HG03108 (cell line): Measurements from ENCODE around the gene PPIC.

Source experiments
- ATAC-seq: cut with Tn5 transposase; IDR thresholded peaks from one replicate; pipeline ENCODE4 v1.9.1; 2021; ENCODE audit warnings: moderate library complexity; ENCODE audit not compliant: unreplicated experiment

Gene PPIC

DNA sequence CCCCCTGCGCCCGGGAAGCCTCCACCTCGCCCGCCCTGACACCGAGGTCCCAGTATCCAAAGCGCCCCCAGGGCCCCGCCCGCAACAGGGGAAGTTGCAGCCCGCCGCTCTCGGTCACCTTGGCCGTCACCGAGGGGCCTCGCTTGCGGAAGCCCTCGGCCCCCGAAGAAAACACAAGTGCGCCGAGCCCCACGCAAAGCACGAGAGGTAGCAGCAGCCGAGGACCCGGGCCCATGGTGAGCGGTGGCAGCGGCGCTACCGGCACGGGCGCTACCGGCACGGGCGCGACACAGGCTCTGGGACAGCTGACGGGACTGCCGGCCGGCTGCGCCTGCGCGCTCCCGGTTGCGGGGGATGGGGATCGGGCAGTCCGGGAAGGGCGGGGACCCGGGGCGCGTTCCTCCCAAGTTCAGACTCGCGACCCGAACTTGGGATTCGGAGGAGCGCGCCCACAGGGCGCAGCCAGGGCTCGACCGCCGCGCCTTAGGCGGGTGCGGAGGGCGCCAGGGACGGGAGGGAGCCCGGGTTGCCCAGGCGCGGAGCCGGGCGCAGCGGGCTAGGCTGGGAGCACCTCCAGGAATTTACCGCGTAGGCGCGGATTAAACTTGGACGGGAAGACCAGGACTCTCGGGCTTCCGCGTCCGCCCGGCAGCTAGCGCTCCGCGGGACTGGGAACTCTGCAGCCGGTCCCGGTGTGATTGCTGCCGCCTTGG lies at the start of gene PPIC:
Gene PPIC (minus strand): TSS at position 335 of the 713 bp plus-strand sequence. CDS start 100 bp downstream, at position 235.
- peak; percentile 71 for ATAC-seq

DNA sequence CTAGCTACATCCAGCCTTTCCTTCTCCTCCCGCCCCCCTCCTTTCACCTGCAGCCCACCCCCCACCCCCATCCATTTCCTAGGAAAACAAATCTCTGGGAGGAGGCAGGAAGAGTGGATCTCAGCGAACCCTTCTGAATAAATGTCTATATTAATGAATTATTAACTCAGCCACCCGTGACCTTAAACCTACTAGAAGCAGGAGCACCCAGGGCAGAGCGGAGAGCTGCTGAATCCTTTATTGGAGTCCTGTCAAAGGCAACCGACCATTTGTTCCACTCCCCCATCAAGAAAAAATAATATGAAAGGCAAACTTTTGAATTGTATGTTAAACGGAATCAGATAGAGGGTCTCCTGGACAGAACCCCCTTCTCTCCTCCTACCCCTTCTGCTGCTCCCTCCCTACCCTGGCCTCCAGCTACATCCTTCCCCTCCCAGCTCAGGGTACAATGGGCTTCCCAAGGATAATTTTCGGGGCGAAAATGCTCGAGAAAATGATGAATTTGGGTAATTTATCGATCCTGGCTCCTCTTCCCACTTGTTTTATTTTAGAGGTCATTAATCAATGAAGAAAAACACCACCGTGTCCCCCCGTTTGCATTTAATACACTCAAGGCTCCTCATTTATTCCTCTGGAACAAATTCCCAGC lies 49.2 kb upstream of the PPIC start:
- no peak for ATAC-seq

DNA sequence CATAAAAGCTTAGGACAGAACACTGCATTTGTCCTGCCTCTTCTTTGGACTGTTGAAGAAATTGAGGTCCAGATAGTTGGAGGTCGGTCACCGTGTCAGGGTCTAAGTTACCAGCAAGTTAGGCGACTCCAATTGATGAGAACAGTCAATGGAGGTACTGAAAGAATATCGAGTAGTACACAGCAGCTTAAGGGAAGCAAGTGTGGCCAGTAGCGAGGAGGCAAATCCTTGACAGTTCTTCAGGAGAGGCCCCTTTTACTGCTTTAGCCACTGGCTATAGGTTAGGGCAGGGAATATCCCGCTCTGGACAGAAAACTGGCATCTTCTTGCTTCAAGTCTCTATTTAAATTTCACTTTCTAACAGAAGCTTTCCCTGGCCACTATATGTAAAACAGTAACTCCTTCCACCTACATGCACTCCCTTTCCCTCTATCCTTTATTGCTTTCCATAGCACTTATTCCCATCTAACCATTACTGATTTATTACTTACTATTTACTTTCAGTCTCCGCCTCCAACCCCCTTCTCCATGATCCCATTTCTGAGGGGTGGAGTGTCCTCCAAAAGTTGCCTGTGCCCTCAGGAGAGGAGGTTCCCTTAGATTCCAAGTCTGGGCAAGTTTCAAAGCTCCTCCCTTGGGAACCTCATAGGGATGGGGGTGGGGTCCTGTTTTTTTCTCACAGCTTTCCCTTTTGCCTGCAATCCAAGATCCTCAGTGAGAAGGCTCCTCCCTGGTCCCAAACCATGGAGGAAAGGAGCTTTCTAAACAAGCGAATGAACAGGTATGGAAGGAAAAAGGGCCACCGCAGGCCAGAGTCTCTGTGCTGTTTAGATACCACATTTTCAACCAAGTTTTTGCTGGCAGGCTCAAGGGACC lies 48.4 kb upstream of the PPIC start:
- ATAC-seq = no peak

DNA sequence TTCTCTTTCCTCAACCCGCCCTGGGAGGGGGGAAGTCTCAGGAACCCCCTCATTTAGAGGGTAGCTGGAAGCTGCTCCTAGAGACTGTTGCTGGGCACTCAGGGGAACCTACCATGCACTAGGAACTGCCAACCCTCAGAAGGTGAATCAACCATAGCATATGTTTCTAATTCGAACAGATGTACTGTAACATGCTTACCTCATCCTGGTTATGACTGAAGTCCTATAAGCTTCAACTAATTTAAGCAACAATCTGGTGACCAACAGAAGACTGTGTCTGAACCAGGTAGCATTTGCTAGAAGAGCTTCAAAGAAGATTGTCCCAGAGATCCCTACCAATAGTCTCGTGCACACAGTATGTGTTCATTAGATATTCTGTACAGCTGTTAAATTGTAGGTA lies 46.8 kb upstream of the PPIC start:
- no peak for ATAC-seq

DNA sequence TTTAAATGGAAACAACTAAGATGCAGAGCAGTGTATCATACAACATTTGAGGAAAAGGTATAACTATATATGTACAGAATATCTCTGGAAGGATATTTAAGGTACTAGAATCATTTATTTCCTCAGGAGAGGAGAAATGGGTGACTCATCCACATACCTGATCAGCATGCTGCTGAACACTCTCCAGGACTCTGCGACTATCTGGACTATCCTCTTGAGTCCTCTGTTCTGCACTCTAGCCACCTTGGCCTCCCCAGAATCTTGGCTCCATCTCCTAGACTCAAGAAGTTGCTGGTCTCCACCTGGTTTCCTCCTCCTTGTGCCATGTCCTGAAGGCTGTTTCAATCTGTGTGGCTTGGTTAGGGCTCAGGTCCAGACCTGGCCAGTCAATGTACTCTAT lies 43.7 kb upstream of the PPIC start:
- ATAC-seq = no peak

DNA sequence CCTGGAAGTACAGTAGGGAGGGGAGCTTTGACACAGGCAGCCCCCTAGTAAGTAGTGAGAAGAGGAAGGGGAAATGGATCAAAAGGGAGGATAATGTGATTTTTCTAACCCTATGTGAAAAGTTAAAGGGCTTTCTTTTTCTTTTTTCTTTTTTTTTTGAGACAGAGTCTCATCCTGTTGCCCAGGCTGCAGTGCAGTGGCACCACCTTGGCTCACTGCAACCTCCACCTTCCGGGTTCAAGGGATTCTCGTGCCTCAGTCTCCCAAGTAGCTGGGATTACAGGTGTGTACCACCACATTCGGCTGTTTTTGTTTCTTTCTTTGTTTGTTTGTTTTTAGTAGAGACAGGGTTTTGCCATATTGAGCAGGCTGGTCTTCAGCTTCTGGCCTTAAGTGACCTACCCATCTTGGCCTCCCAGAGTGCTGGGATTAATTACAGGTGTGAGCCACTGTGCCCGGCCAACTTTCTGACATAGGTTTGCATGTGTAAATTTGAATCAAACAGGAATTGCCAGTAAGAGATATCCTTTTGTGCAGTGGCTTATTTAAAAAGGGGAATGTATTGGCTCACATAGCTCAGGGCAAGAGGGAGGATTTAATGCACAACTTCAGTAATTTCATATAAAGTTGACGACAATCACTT lies 39.1 kb upstream of the PPIC start:
- no peak for ATAC-seq

DNA sequence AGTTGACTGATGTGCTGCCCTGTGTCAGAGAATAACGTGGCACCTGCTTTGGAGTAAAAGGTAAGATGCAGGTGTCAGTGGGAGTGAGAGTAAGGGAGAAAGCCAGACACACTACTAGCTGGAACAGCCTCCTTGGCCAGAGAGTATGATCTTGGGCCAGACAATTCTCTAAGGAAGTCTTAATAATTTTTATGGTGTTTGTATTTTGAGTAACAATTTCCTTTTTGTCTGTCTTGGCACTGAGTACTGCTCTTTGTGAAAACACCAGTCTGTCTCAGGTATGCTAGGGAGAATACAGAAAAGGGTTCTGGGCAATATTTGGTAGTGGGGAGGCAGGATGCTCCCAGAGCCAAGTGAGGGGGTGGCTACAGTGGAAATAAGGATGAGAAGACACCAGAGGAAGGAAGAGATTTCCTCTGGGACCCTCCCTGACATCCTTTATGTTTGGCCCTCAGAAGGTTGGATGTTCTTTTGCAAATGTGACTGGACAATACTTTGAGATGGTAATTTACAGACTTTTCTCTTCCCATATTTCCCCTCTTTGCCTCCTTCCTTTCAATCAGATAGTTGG lies 31.9 kb upstream of the PPIC start:
- no peak for ATAC-seq

DNA sequence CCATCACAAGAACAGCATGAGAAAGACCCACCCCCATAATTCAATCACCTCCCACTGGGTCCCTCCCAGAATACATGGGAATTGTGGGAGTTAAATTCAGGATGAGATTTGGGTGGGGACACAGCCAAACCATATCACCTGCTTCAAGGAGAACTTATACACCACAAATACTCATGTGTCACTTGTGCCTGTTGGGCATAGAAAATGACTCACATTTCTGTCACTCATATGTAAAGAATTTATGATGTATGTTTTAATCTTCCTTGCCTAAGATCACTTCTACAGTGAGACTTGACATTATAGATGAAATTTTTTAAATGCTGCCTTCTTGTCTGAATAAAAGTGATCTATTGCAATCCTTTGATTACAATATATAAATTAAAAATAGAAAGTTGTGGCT lies 29.5 kb upstream of the PPIC start:
- no peak for ATAC-seq

DNA sequence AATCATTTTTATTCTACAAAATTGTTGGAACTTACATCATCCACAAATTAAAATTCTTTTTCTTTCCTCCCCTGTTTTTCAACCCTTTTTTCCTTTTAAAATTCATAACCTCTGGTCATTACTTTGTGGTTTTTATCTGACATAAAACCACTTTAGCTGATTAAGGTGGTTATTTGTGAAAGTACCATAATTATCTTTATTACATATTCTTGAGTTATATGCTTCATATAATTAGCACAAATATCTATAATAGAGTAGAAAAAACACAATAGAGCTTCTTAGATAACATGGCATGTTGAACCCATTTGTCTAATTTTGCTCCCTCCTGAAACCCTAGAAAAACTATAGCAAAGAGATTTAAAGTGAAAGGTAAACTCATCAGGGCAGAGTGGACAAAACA lies 22.9 kb upstream of the PPIC start:
- ATAC-seq = no peak

DNA sequence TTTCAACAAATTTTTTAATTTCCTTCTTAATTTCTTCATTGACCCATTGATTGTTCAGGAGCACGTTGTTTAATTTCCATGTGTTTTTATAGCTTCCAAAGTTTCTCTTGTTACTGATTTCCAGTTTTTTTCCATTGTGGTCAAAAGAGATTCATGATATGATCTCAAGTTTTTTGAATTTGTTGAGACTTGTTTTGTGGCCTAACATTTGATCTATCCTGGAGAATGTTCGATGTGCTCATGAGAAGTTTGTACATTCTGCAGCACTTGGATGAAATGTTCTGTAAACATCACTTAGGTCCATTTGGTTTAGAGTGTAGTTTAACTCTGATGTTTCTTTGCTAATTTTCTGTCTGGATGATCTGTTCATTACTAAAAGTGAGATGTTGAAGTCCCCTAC lies 14.7 kb upstream of the PPIC start:
- no peak for ATAC-seq

DNA sequence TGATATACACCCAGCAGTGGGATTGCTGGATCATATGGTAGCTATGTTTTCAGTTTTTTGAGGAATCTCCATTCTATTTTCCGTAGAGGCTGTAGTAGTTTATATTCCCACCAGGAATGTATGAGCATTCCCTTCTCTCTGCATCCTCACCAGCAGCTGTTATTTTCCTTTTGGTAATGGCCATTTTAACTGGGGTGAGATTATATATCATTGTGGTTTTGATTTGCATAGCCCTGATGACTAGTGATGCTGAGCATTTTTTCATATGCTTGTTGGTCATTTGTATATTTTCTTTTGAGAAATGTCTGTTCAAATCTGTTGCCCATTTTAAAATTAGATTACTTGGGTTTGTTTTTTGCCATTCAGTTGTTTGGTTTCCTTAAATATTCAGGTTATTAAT lies 11.2 kb upstream of the PPIC start:
- ATAC-seq = no peak

DNA sequence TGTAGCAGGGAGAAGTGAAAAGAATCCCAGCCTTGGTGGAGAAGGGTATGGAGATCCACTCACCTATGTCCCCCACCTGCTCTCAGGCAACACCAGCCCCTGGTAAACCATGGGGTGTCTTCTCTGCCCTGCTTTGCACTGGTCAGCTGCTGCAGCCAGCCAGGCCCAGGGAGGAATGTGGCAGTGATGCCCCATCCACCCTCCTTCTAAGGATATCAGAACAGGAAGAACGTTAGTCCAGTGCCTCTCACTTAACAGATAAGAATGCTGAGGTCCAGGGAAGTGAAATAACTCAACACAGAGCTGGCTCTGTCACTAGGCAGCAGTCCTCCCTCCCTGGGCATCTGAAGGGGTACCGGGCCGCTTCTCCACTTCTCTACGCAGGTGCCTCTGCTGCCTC lies 9.7 kb upstream of the PPIC start:
- no peak for ATAC-seq

DNA sequence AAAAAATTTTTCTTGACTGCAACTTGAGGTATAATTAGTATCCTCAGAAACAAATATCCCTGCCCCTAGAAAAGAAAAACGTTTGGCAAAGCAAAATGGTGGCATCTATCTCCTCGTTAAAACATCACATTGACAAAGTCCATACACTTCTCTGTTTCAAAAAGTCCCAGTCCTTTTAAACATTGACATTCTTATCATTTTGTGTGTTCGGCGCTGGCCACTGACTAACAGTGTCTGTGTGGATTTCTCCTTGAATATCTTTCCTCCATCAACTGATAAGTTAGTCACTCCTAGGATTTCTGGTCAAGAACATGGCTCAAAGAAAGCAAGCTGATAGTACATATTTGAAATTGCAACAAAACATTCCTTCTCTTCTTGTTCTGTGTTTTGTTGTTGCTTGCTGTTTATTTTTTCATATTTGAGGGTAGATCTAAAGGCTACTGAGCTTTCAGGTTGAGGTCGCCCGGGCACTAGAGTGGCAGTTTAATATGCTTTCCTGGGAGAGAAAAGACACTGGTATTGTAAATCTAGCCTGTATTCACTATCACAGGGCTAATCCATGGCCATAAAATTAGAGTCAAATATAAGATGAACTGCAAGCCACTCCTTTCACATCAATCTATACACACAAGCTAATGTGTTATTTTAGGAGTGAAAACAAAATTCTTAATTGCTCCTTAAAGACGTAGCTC lies 8.5 kb upstream of the PPIC start:
- no peak for ATAC-seq

DNA sequence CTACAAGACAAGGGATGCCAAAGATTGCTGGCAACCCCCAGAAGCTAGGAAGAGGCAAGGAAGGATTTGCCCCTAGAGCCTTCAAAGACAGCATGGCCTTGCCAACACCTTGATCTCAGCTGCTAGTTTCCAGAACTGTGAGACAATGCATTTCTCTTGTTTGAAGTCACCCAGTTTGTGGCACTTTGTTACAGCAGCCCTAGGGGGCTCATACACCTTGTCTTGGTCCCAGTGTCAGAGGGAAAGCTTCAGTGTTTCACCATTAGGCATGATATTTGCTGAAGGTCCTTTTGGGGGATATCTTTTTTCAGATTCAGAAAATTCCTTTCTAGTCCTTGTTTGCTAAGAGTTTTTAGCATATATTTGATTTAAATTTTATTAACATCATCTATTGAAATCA lies 3.1 kb upstream of the PPIC start:
- no peak for ATAC-seq

DNA sequence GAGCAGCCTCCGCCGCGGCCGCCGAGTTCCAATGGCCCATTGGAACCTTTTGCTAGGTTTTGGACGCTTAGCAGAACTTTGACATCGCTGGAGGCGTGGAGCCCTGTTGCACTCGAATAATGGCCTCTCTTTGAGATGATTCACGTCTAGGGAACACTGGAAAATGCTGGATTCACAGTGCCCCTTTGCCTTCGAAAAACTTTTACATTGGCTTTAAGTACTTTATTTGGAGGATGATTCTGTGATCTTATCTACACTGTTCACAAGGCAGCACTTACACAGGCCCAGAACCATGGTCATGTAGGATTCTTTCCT lies 536 bp upstream of the PPIC start:
- no peak for ATAC-seq

DNA sequence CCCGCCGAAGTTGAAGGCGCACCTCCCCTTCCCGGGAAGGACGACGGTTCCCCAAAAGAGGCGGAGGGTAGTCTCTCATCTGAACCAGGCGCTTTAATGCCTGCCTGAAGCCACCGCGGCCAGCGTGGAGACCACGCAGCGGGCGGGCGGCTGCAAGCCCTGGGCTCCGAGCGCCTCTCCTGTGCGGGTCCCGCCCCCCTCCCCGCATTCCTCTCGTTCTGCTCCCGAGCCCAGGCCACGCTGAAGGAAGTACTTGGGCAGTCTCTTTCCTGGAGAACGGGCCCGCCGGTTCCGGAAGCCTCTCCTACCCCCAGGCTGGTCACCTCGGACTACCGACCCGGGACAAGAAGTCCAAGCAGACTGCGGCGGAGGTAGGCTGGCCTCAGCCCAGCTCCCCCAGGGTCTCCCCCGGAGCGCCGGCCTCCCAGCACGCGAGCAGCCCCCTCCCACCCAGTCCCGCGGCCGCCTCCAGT lies 571 bp downstream of the PPIC start:
- ATAC-seq = no peak

DNA sequence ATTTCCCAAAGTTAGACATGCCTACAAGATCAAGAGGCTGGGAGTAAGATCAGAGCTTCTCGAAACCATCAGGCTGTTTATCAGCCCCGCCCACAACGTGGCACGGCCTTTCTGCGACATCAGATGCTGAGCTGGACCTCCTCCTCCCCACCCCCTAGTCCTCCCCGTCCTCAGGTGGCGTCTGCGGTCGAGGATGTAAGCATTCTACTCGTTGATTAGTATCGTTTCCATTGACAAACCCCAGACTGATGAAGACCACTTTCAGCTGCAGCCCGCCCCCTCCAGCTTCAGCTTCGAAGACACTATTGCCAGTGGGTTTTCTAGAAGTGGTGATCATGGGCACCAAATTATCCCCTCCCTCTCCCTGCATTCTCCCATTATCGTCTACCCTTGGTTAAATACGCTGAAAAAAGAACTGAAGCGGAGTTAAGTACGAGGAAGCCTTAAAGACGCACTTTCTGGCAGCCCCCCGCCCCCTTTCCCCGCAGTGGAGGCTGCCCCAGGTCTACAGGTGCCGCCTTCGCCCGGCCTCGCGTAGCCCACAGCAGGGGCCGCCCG lies 1.1 kb downstream of the PPIC start:
- ATAC-seq = no peak

DNA sequence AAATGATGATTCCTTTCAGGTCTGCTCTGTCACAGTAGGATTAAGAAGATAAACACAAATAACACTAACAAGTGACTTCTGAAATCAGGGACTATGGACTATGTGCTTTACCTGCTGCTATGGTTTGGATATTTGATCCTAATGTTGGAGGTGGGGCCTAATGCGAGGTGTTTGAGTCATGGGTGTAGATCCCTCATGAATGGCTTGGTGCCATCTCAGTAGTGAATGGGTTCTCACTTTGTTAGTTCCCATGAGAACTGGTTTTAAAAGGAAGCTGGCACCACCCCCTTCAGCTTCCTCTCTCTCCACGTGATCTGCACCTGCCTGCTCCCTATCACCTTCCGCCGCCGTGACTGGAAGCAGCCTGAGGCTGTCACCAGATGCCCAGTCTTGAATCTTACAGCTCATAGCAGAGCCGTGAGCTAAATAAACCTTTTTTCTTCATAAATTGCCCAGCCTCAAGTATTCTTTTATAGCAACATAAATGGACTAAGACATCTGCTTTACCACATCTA lies 3.3 kb downstream of the PPIC start:
- ATAC-seq = no peak

DNA sequence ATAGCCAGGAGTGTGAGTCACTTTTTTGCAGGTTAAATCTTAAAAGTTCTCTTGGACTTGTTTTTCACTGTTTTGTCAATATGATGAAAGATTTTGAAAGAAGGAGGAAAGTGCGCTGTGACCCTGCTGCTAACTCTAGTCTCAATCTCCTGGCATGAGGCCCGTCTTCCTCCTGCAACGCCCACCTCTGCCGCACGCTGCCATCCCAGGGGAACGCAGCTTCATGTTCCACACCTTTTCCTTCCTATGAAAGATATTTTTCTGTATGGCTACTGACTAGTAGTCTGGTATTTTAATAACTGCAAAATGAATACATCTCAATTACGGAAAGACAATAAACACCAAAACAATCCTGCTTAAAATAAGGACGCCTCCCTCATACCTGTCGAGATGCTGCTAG lies 8.3 kb downstream of the PPIC start:
- no peak for ATAC-seq

DNA sequence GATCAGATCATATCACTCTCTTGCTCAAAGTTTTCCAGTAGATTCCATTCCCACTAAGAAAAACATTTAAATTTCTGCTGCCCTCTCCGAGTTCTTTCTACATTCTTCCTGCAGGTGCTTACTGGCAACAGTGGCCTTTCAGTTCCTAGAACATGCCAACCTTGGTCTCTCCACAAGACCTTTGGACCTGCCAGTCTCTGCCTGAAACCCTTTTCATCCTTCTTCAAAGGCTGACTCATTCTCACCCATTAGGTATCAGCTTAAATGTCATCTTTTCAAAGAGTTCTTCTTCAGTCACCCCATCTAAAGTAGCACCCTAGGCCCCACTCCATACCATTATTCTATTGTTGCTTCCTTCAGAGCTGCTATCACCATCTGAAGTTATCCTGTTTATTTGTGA lies 21.8 kb downstream of the PPIC start:
- ATAC-seq = no peak
